Hepatocyte (in vitro differentiated cells): Measurements from ENCODE around the gene TMEM165.

ENCODE experiments used
- EZH2 ChIP-seq: fragments of 200-600 bp; sonication (generic); IDR thresholded peaks from 2 replicates; pipeline ENCODE4 v1.6.1; 2016; ENCODE audit warnings: antibody characterized with exemption, mild to moderate bottlenecking, borderline replicate concordance
- EZH2phosphoT487 ChIP-seq: fragments of 200-600 bp; sonication (generic); IDR thresholded peaks from one replicate; pipeline ENCODE4 v1.6.1; 2018; ENCODE audit warnings: antibody characterized with exemption, mild to moderate bottlenecking, low read depth, moderate library complexity; ENCODE audit not compliant: unreplicated experiment, severe bottlenecking
- TF ChIP-seq, protein P1 (sequence below): fragments of 200-600 bp; sonication (generic); IDR thresholded peaks from 2 replicates; pipeline ENCODE4 v1.5.1; 2016; ENCODE audit warnings: antibody characterized with exemption, mild to moderate bottlenecking; ENCODE audit not compliant: poor library complexity

DNA sequence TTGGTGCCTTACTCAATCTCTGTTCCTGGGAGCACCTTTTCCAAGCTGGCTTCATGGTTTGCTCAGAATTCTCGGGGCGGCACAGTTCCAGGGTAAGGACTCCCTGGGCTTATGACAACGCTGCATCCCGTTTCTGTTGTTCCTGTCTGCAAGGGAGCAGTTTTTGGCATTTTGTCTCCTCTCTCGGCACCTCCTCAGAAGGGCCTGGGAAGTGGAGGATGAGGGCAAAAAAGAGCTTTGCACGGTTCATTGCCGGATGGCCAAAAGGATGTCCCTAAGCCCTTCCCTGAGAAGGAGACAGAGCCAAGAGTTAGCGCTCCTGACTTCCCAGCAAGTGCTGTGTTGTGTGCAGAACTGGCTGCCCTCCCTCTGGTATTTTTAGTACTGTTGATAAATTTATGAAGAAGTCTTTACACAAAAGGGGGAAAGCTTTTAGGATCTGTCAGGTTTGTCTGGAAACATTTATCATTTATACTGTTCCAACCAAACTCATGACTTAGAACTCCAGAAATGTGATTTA lies 36.3 kb upstream of the TMEM165 start:
- TF ChIP-seq, protein P1, sequence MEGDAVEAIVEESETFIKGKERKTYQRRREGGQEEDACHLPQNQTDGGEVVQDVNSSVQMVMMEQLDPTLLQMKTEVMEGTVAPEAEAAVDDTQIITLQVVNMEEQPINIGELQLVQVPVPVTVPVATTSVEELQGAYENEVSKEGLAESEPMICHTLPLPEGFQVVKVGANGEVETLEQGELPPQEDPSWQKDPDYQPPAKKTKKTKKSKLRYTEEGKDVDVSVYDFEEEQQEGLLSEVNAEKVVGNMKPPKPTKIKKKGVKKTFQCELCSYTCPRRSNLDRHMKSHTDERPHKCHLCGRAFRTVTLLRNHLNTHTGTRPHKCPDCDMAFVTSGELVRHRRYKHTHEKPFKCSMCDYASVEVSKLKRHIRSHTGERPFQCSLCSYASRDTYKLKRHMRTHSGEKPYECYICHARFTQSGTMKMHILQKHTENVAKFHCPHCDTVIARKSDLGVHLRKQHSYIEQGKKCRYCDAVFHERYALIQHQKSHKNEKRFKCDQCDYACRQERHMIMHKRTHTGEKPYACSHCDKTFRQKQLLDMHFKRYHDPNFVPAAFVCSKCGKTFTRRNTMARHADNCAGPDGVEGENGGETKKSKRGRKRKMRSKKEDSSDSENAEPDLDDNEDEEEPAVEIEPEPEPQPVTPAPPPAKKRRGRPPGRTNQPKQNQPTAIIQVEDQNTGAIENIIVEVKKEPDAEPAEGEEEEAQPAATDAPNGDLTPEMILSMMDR, result no peak
- TF ChIP-seq EZH2, result no peak
- no peak for TF ChIP-seq EZH2phosphoT487
